IPS-20b (cell line): ENCODE measurements around the gene MED27.
"Not testable (repeated sequence)": the region's sequence is repeated elsewhere in the genome, so short reads cannot be mapped to it uniquely, and the experiment has no call there.

Experiments
- H3K27ac ChIP-seq: one replicate; pipeline ENCODE4 v1.5.1; 2013; ENCODE audit warnings: low read length
- H3K27me3 ChIP-seq: 2 replicates; pipeline ENCODE4 v1.6.1; 2013; ENCODE audit warnings: mild to moderate bottlenecking, low read length, inconsistent platforms; ENCODE audit not compliant: insufficient read depth
- H3K36me3 ChIP-seq: 2 replicates; pipeline ENCODE4 v1.6.1; 2013; ENCODE audit warnings: low read depth, mild to moderate bottlenecking, inconsistent platforms, low read length, moderate library complexity; ENCODE audit not compliant: insufficient read depth
- H3K4me1 ChIP-seq: 2 replicates; pipeline ENCODE4 v1.6.1; 2013; ENCODE audit warnings: mild to moderate bottlenecking, control low read depth, inconsistent platforms, low read length, moderate library complexity; ENCODE audit not compliant: insufficient read depth
- H3K4me3 ChIP-seq: 2 replicates; pipeline ENCODE4 v1.5.1; 2013; ENCODE audit warnings: mild to moderate bottlenecking, low read length, inconsistent platforms
- H3K9ac ChIP-seq: 2 replicates; pipeline ENCODE4 v1.6.1; 2013; ENCODE audit warnings: low read depth, mild to moderate bottlenecking, inconsistent platforms, low read length, moderate library complexity
- H3K9me3 ChIP-seq: 2 replicates; pipeline ENCODE4 v1.6.1; 2013; ENCODE audit warnings: mild to moderate bottlenecking, low read depth, low read length, inconsistent platforms; ENCODE audit not compliant: insufficient read depth

The MED27 gene

GRCh38 chr9:132010201-132010600 lies 69.5 kb downstream of the MED27 start:
- peaks cover 21% of the 10 kb centered on the region for H3K4me1 ChIP-seq
- H3K4me3 ChIP-seq, H3K27me3 ChIP-seq, H3K9ac ChIP-seq, H3K27ac ChIP-seq, H3K9me3 ChIP-seq, H3K36me3 ChIP-seq: not testable (repeated sequence)

GRCh38 chr9:132008855-132009812 lies 70.5 kb downstream of the MED27 start:
- peaks cover 6% of the 10 kb centered on the region; the same call in 1 of the 2 replicates for H3K36me3 ChIP-seq
- H3K4me1 ChIP-seq = peaks cover 21% of the 10 kb centered on the region
- no peaks in the 10 kb centered on the region for H3K9me3 ChIP-seq
- no peaks in the 10 kb centered on the region for H3K27me3 ChIP-seq
- H3K9ac ChIP-seq = no peak overlapping the region
- H3K4me3 ChIP-seq = no peak overlapping the region
- no peak overlapping the region for H3K27ac ChIP-seq

- Histone ChIP-seq H3K4me1 (peaks cover 27% of the 10 kb centered on the region), H3K36me3 (peaks cover 6% of the 10 kb centered on the region; the same call in 1 of the 2 replicates), H3K27ac (no peak overlapping the region), H3K9ac (no peak overlapping the region), H3K4me3 (no peak overlapping the region), H3K9me3 (no peaks in the 10 kb centered on the region), H3K27me3 (no peaks in the 10 kb centered on the region)
Observed at GRCh38 chr9:132008184-132008803, 71.4 kb downstream of the MED27 start.

GRCh38 chr9:132007371-132008025 lies 72.2 kb downstream of the MED27 start:
- Histone ChIP-seq H3K4me1 (peaks cover 35% of the 10 kb centered on the region), H3K27ac (peak overlapping the region; percentile 20), H3K9ac (no peak overlapping the region), H3K27me3 (no peaks in the 10 kb centered on the region), H3K9me3 (no peaks in the 10 kb centered on the region), H3K36me3 (no peaks in the 10 kb centered on the region), H3K4me3 (no peak overlapping the region)

GRCh38 chr9:132006677-132007370 lies 72.8 kb downstream of the MED27 start:
- Histone ChIP-seq H3K36me3 (no peaks in the 10 kb centered on the region), H3K27ac (peak overlapping the region; percentile 20), H3K9ac (peak overlapping the region; percentile 22; the same call in 1 of the 2 replicates), H3K9me3 (no peaks in the 10 kb centered on the region), H3K27me3 (no peaks in the 10 kb centered on the region), H3K4me1 (peaks cover 41% of the 10 kb centered on the region), H3K4me3 (no peak overlapping the region; the same call in 1 of the 2 replicates)

GRCh38 chr9:132005899-132006298 lies 73.8 kb downstream of the MED27 start:
- no peaks in the 10 kb centered on the region for H3K9me3 ChIP-seq
- no peaks in the 10 kb centered on the region for H3K27me3 ChIP-seq
- H3K9ac ChIP-seq = peak overlapping the region; percentile 22; the same call in 1 of the 2 replicates
- H3K4me3 ChIP-seq = no peak overlapping the region
- no peaks in the 10 kb centered on the region for H3K36me3 ChIP-seq
- H3K4me1 ChIP-seq = peaks cover 41% of the 10 kb centered on the region
- no peak overlapping the region for H3K27ac ChIP-seq

- H3K27ac ChIP-seq = no peak overlapping the region
- no peaks in the 10 kb centered on the region for H3K9me3 ChIP-seq
- H3K9ac ChIP-seq = no peak overlapping the region
- no peaks in the 10 kb centered on the region for H3K27me3 ChIP-seq
- no peak overlapping the region for H3K4me3 ChIP-seq
- H3K4me1 ChIP-seq = peaks cover 41% of the 10 kb centered on the region
- no peaks in the 10 kb centered on the region for H3K36me3 ChIP-seq
Observed at GRCh38 chr9:132004323-132004722, 75.3 kb downstream of the MED27 start.

- no peak overlapping the region for H3K9ac ChIP-seq
- no peaks in the 10 kb centered on the region for H3K36me3 ChIP-seq
- H3K27me3 ChIP-seq = no peaks in the 10 kb centered on the region
- peaks cover 41% of the 10 kb centered on the region for H3K4me1 ChIP-seq
- H3K4me3 ChIP-seq = no peak overlapping the region
- no peak overlapping the region for H3K27ac ChIP-seq
- no peaks in the 10 kb centered on the region for H3K9me3 ChIP-seq
Observed at GRCh38 chr9:132003896-132004295, 75.8 kb downstream of the MED27 start.

GRCh38 chr9:132003319-132003704 lies 76.4 kb downstream of the MED27 start:
- no peaks in the 10 kb centered on the region for H3K9me3 ChIP-seq
- H3K36me3 ChIP-seq = no peaks in the 10 kb centered on the region
- H3K4me3 ChIP-seq = no peak overlapping the region
- H3K9ac ChIP-seq = no peak overlapping the region
- peaks cover 41% of the 10 kb centered on the region for H3K4me1 ChIP-seq
- H3K27ac ChIP-seq = no peak overlapping the region
- no peaks in the 10 kb centered on the region for H3K27me3 ChIP-seq

GRCh38 chr9:132002643-132003318 lies 76.9 kb downstream of the MED27 start:
- H3K9ac ChIP-seq = no peak overlapping the region
- H3K9me3 ChIP-seq = no peaks in the 10 kb centered on the region
- no peak overlapping the region for H3K4me3 ChIP-seq
- H3K27me3 ChIP-seq = no peaks in the 10 kb centered on the region
- peaks cover 40% of the 10 kb centered on the region for H3K4me1 ChIP-seq
- no peaks in the 10 kb centered on the region for H3K36me3 ChIP-seq
- H3K27ac ChIP-seq = no peak overlapping the region

GRCh38 chr9:132001567-132001966 lies 78.1 kb downstream of the MED27 start:
- no peak overlapping the region for H3K27ac ChIP-seq
- H3K27me3 ChIP-seq = no peaks in the 10 kb centered on the region
- peaks cover 28% of the 10 kb centered on the region for H3K4me1 ChIP-seq
- H3K9me3 ChIP-seq = no peaks in the 10 kb centered on the region
- H3K9ac ChIP-seq = no peak overlapping the region
- no peak overlapping the region for H3K4me3 ChIP-seq
- H3K36me3 ChIP-seq = no peaks in the 10 kb centered on the region
